HuH-7 (cell line): ENCODE results near the gene SLC25A12.
"Not testable (repeated sequence)": the region's sequence is repeated elsewhere in the genome, so short reads cannot be mapped to it uniquely, and the experiment has no call there.

ENCODE experiments used
- DNase-seq: peaks from one replicate; pipeline ENCODE4 v3.0.0; 2011; ENCODE audit warnings: low spot score

The SLC25A12 gene

GRCh38 chr2:171789956-171790355 lies 104.1 kb downstream of the SLC25A12 start:
- DNase-seq: no peak

- no peak for DNase-seq
Observed at GRCh38 chr2:171788316-171788993, 105.6 kb downstream of the SLC25A12 start.

- DNase-seq: no peak
Observed at GRCh38 chr2:171787333-171788072, 106.5 kb downstream of the SLC25A12 start.

- DNase-seq: no peak
Observed at GRCh38 chr2:171785450-171785849, 108.6 kb downstream of the SLC25A12 start.

- no peak for DNase-seq
Observed at GRCh38 chr2:171778515-171778914, 115.5 kb downstream of the SLC25A12 start.

GRCh38 chr2:171774581-171774980 lies 119.5 kb downstream of the SLC25A12 start:
- not testable (repeated sequence) for DNase-seq

GRCh38 chr2:171772373-171772772 lies 121.7 kb downstream of the SLC25A12 start:
- DNase-seq: no peak

GRCh38 chr2:171771463-171771862 lies 122.6 kb downstream of the SLC25A12 start:
- no peak for DNase-seq

GRCh38 chr2:171763602-171764001 lies 130.4 kb downstream of the SLC25A12 start:
- no peak for DNase-seq

- no peak for DNase-seq
Observed at GRCh38 chr2:171762879-171763573, 131.0 kb downstream of the SLC25A12 start.

- not testable (repeated sequence) for DNase-seq
Observed at GRCh38 chr2:171761176-171761575, 132.9 kb downstream of the SLC25A12 start.

GRCh38 chr2:171758762-171759161 lies 135.3 kb downstream of the SLC25A12 start:
- not testable (repeated sequence) for DNase-seq

GRCh38 chr2:171754254-171754939 lies 139.6 kb downstream of the SLC25A12 start:
- no peak for DNase-seq

GRCh38 chr2:171747371-171747770 lies 146.7 kb downstream of the SLC25A12 start:
- no peak for DNase-seq

- DNase-seq: no peak
Observed at GRCh38 chr2:171745806-171746205, 148.2 kb downstream of the SLC25A12 start.

GRCh38 chr2:171745141-171745540 lies 148.9 kb downstream of the SLC25A12 start:
- no peak for DNase-seq

GRCh38 chr2:171742760-171743159 lies 151.3 kb downstream of the SLC25A12 start:
- no peak for DNase-seq

GRCh38 chr2:171741189-171741588 lies 152.9 kb downstream of the SLC25A12 start:
- DNase-seq: no peak

- DNase-seq: no peak
Observed at GRCh38 chr2:171735991-171736710, 157.9 kb downstream of the SLC25A12 start.
